ENCODE results near the gene RHOD. TPM values are rescaled to one million over a fixed set of nuclear protein-coding genes. Genes with fewer than 3 reads are reported as not detected.

Gene RHOD, protein sequence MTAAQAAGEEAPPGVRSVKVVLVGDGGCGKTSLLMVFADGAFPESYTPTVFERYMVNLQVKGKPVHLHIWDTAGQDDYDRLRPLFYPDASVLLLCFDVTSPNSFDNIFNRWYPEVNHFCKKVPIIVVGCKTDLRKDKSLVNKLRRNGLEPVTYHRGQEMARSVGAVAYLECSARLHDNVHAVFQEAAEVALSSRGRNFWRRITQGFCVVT
- total RNA-seq = 13.4 and 17.4 TPM in 2 replicates

DNA sequence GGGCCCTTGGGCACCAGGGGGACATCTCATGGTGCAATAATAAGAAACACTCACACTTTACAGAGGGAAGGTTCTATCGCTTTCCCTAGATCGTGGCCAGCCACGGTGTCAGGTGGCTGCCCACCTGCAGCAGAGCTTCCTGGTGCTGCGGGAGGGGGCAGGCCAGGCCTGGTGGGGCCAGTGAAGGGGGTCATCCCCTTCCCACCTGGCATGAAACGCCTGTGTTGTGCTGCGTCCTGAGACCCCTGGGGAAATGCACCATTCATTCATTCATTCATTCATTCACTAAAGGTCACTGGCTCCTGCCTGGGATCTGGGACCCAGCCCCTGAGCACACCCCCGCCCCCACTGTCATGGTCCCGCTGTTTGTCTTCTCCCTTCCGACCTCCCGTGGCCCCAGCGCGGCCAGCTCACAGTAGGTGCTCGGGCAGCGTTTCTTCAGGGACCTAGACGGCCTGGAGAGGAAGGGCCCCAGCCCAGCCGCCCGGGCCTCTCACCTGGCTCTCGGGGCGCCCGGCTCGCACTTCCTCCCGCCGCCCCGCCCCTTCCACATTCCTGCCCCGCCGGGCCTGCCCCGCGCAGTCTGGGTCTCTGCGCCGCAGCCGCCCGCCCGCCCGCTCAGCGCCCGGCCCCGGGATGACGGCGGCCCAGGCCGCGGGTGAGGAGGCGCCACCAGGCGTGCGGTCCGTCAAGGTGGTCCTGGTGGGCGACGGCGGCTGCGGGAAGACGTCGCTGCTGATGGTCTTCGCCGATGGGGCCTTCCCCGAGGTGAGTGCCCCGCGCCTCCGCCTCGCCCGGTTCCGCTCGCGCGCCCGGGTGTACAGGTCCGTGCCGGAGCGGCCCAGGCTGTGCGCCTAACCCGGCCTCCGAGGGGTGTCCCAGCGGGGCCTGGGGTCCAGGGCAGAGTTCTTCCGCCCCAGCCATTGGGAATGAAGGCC is at the start of gene RHOD:
TSS of gene RHOD (plus strand) at position 581 of the 938 bp plus-strand sequence. CDS start at position 637, 56 bp downstream.

DNA sequence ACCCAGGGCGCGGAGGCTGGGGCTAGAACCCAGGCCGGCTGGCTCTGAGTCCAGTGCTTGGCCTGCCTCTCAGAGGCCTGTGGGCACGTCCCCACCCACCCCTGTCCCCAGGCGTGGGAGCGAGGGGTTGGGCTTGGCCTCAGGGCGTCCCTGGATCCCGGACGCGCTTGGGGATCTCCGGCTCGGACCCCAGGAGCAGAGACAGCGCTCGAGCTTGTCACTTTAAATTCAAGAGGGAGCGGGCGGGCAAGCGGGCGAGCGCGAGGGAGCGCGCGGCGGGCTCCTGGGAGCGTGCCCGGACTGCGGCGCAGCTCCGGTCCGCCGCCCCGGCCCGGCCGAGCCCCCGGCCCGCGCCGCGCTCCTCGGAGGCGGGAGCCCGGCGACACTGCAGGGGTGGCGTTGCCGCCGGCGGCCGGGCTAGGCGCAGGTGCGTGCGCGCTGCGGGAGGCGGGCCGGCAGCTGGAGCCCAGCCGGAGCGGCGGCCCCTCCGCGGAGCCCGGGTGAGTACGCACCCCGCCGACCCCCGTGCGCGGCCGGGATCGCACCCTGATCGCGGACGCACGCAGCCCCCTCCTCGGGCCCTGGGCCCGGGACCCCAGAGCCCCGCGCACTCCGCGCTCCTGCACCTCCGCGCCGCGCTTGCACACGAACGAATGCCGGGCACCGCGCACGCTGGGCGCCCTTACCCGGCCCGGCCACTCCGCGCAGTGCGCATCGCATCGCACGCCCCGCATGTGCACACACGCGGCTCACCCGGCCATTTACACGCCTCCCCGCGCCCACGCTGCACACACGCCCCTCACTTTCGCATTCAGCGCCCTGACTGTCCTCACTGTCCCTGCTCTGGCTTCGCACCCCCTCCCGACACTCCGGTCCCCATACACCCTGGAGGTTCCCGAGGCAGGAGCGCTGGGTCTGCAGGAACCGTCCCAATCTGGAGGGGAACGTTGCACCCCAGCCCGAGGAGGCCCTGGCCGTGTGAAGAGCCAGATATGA is 33.4 kb upstream of the RHOD start, which contains the start of gene SYT12:
TSS of gene SYT12 (plus strand) at position 174 of the 996 bp plus-strand sequence. CDS start 7,011 bp downstream, outside the sequence.

DNA sequence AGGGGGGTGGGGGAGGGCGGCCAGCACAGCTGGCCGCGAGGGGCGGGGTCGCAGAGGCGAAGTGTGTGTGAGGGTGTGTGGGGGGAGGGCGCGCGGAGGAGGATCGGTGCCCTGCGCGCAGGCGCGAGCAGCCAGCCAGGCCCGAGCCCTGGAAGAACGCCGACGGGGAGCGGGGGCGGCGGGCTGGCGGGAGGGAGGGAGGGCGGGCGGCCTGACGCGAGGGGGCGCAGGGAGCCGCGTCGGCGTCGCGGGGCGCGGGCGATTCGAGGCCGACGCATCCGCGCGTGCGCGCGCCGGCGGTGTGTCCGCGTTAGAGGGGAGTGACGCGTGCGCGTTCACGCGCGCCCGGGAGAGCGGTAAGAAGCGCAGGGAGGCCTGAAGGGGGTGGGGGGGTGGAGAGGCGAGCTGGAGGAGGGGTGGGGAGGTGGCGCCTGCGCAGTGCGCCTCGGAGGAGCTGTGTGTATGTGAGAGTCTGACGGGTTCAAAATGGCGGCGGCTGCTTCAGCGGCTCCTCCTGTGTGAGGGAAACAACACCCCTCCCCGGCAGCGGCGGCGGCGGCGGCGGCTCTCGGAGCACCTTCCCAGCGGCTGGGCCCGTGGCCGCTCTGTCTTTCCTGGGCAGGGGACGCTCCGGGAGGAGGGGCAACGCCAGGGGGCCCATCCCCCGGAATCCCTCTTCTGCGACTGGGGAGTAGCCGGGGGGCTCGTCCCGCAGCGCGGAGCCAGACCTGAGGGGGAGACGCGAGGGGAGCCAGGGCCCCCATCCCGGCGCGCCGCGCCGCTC is 62.3 kb downstream of the RHOD start, which contains the start of gene KDM2A:
TSS of gene KDM2A (plus strand) at position 463 of the 784 bp plus-strand sequence. CDS start 2,054 bp downstream, outside the sequence.

Other genes starting within 250 kb of the RHOD start
- 9.5 and 13.2 TPM in 2 replicates for gene RCE1, start 213.4 kb upstream of the RHOD start, total RNA-seq
- 6.5 and 10.7 TPM in 2 replicates for gene LRFN4, start 199.8 kb upstream of the RHOD start, total RNA-seq
- gene PC, start 98.5 kb upstream of the RHOD start, total RNA-seq = 33.3 and 36.0 TPM in 2 replicates
- 0.28 TPM in 2 replicates for gene C11orf86, start 81.5 kb upstream of the RHOD start, total RNA-seq
- gene SYT12, start 33.7 kb upstream of the RHOD start, total RNA-seq = 0.14 and 0.55 TPM in 2 replicates
- 29.3 and 39.8 TPM in 2 replicates for gene KDM2A, start 62.4 kb downstream of the RHOD start, total RNA-seq
- gene GRK2, start 209.6 kb downstream of the RHOD start, total RNA-seq = 22.5 and 25.7 TPM in 2 replicates
- gene ANKRD13D, start 232.5 kb downstream of the RHOD start, total RNA-seq = 29.6 and 37.3 TPM in 2 replicates
- gene SSH3, start 246.7 kb downstream of the RHOD start, total RNA-seq = 9.7 and 10.3 TPM in 2 replicates